ENCODE results near the gene DSG4.

DNA sequence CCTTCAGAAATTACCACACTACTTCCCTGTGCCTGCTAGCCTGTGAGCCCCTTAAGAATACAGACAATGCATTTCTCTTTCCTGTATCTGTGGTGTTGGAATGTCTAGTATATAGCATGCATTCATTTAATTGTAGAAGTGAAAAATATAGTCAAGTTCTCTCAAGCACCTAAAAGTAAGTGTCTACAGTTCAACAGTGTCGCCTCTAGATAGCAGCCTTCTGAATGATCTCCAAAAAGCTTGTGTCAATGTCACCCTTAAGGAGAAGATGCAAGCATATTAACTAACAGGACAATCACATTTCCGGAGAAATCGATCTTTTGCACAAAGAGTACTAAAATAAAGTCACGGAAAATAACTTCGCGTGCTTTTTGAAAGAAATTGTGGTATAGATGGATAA lies 43.5 kb downstream of the DSG4 start:
- TF ChIP-seq, protein P1, sequence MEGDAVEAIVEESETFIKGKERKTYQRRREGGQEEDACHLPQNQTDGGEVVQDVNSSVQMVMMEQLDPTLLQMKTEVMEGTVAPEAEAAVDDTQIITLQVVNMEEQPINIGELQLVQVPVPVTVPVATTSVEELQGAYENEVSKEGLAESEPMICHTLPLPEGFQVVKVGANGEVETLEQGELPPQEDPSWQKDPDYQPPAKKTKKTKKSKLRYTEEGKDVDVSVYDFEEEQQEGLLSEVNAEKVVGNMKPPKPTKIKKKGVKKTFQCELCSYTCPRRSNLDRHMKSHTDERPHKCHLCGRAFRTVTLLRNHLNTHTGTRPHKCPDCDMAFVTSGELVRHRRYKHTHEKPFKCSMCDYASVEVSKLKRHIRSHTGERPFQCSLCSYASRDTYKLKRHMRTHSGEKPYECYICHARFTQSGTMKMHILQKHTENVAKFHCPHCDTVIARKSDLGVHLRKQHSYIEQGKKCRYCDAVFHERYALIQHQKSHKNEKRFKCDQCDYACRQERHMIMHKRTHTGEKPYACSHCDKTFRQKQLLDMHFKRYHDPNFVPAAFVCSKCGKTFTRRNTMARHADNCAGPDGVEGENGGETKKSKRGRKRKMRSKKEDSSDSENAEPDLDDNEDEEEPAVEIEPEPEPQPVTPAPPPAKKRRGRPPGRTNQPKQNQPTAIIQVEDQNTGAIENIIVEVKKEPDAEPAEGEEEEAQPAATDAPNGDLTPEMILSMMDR (conservative IDR thresholded peaks at IDR 0.05): no peak
- no peak for TF ChIP-seq ZFX (IDR thresholded peaks at IDR 0.05)

All from C4-2B (cell line).